ENCODE measurements around the gene UBASH3B. TPM values are rescaled to one million over a fixed set of nuclear protein-coding genes. Genes with fewer than 3 reads are reported as not detected.
"Not testable (repeated sequence)": the region's sequence is repeated elsewhere in the genome, so short reads cannot be mapped to it uniquely, and the experiment has no call there.

The UBASH3B gene
- total RNA-seq, 2 experiments from 2014 or later, result 66.6 to 75.0 TPM

DNA sequence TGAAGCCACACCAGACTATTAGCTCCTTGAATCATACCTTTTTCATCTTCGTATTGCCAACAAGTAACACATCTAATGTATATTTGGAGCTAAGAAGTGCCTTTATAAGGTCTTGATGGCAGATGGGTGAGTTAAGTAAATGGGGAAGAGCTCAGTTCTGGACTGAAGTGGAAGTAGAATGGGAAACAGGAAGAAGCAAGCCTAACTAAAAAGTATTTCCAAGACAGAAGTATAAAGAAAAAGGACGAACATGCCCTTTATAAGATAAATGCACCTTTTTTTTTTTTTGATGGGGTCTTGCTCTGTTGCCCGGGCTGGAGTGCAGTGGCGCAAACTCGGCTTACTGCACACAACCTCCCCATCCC, 197.3 kb downstream of the UBASH3B start:
- Mint-ChIP-seq H3K4me3 (peak overlapping the region; percentile 13), H3K9me3 (ENCODE audit: insufficient read depth) (no peaks in the 10 kb centered on the region), H3K27ac (peak overlapping the region; percentile 82), H3K27me3 (ENCODE audit: low read depth) (no peaks in the 10 kb centered on the region), H3K36me3 (ENCODE audit: low read depth) (peaks cover 31% of the 10 kb centered on the region), H3K4me1 (ENCODE audit: low read depth) (peaks cover 72% of the 10 kb centered on the region)
- ATAC-seq, result no peak
- ChIA-PET CTCF (interaction anchor here (0.9 to 15.0 kb wide), 37 partner anchors 8 to 275 kb away, joined by 3 to 469 read pairs (median 8); partner anchors contain the start of genes CRTAM, JHY and UBASH3B), POLR2A (interaction anchor here (0.9 to 4.1 kb wide), 11 partner anchors 9 to 220 kb away, joined by 3 to 43 read pairs (median 4); partner anchors contain the start of gene CRTAM)
- no peak for DNase-seq

- Mint-ChIP-seq H3K9me3 (ENCODE audit: insufficient read depth) (no peaks in the 10 kb centered on the region), H3K27ac (peak overlapping the region; percentile 44), H3K4me3 (no peak overlapping the region), H3K27me3 (ENCODE audit: low read depth) (no peaks in the 10 kb centered on the region), H3K36me3 (ENCODE audit: low read depth) (peaks cover 32% of the 10 kb centered on the region), H3K4me1 (ENCODE audit: low read depth) (peaks cover 67% of the 10 kb centered on the region)
- ChIA-PET CTCF (interaction anchor here (0.8 to 15.0 kb wide), 41 partner anchors 9 to 625 kb away, joined by 3 to 469 read pairs (median 7); partner anchors contain the start of genes CRTAM and UBASH3B), POLR2A (interaction anchor here (0.9 to 4.1 kb wide), 9 partner anchors 10 to 220 kb away, joined by 3 to 43 read pairs (median 5); partner anchors contain the start of gene CRTAM)
- ATAC-seq (no peak), DNase-seq (no peak)
Observed at GRCh38 chr11:122853261-122853660, 197.7 kb downstream of the UBASH3B start.

DNA sequence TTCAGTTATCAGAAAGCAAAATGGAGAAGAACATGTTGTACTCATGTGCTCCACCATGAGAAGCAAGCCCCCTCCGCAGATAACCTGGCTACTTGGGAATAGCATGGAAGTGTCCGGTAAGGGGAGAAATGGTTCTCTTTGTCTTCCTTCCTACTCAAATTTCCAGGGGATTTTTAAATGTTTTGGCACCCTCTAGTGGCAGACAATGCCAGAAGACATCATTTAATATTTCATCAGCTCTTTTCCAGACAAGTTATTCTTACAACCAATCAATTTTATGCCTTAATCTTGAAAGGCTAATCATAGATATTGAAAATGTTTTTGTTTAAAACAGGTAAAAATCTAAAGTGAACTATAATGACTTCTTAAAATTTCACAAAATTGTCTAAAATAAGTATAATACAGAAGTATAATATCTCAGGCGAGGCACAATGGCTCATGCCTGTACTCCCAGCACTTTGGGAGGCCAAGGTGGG, 198.5 kb downstream of the UBASH3B start:
- H3K4me3 Mint-ChIP-seq, result no peak overlapping the region
- no peaks in the 10 kb centered on the region for H3K27me3 Mint-ChIP-seq (ENCODE audit: low read depth)
- ChIA-PET CTCF (interaction anchor here (0.6 to 15.0 kb wide), 48 partner anchors 10 to 625 kb away, joined by 3 to 469 read pairs (median 6); partner anchors contain the start of genes CRTAM and UBASH3B), POLR2A (interaction anchor here (1.0 to 4.1 kb wide), 6 partner anchors 11 to 132 kb away, joined by 3 to 43 read pairs (median 4); partner anchors contain the start of gene CRTAM)
- ATAC-seq (no peak), DNase-seq (peak; percentile 75)
- peaks cover 34% of the 10 kb centered on the region for H3K36me3 Mint-ChIP-seq (ENCODE audit: low read depth)
- H3K27ac Mint-ChIP-seq, result no peak overlapping the region
- H3K9me3 Mint-ChIP-seq (ENCODE audit: insufficient read depth), result no peaks in the 10 kb centered on the region
- H3K4me1 Mint-ChIP-seq (ENCODE audit: low read depth), result peaks cover 60% of the 10 kb centered on the region

GRCh38 chr11:122861631-122862030, 206.1 kb downstream of the UBASH3B start:
- CTCF ChIA-PET, result interaction anchor here (1.1 to 15.0 kb wide), 5 partner anchors 8 to 207 kb away, joined by 3 to 469 read pairs (median 76); no protein-coding TSS in a partner anchor
- no peak for DNase-seq
- Mint-ChIP-seq H3K4me1 (ENCODE audit: low read depth) (peaks cover 7% of the 10 kb centered on the region), H3K27me3 (ENCODE audit: low read depth) (no peaks in the 10 kb centered on the region), H3K27ac (no peak overlapping the region), H3K4me3 (no peak overlapping the region), H3K36me3 (ENCODE audit: low read depth) (peaks cover 25% of the 10 kb centered on the region), H3K9me3 (ENCODE audit: insufficient read depth) (no peaks in the 10 kb centered on the region)
- POLR2A ChIA-PET, result no interaction called here
- ATAC-seq, result no peak

GRCh38 chr11:122862091-122862490, 206.6 kb downstream of the UBASH3B start:
- no peak overlapping the region for H3K4me3 Mint-ChIP-seq
- DNase-seq (no peak), ATAC-seq (no peak)
- no peak overlapping the region for H3K27ac Mint-ChIP-seq
- ChIA-PET POLR2A (no interaction called here), CTCF (interaction anchor here (0.9 to 15.0 kb wide), 7 partner anchors 9 to 207 kb away, joined by 3 to 469 read pairs (median 16); no protein-coding TSS in a partner anchor)
- peaks cover 2% of the 10 kb centered on the region for H3K4me1 Mint-ChIP-seq (ENCODE audit: low read depth)
- no peaks in the 10 kb centered on the region for H3K9me3 Mint-ChIP-seq (ENCODE audit: insufficient read depth)
- peaks cover 25% of the 10 kb centered on the region for H3K36me3 Mint-ChIP-seq (ENCODE audit: low read depth)
- no peaks in the 10 kb centered on the region for H3K27me3 Mint-ChIP-seq (ENCODE audit: low read depth)

GRCh38 chr11:122863154-122863553, 207.6 kb downstream of the UBASH3B start:
- POLR2A ChIA-PET, result interaction anchor here (1.3 kb wide), 1 partner anchor 11 kb away, joined by 4 read pairs; no protein-coding TSS in a partner anchor
- peaks cover 24% of the 10 kb centered on the region for H3K36me3 Mint-ChIP-seq (ENCODE audit: low read depth)
- H3K4me1 Mint-ChIP-seq (ENCODE audit: low read depth), result not testable (repeated sequence)

DNA sequence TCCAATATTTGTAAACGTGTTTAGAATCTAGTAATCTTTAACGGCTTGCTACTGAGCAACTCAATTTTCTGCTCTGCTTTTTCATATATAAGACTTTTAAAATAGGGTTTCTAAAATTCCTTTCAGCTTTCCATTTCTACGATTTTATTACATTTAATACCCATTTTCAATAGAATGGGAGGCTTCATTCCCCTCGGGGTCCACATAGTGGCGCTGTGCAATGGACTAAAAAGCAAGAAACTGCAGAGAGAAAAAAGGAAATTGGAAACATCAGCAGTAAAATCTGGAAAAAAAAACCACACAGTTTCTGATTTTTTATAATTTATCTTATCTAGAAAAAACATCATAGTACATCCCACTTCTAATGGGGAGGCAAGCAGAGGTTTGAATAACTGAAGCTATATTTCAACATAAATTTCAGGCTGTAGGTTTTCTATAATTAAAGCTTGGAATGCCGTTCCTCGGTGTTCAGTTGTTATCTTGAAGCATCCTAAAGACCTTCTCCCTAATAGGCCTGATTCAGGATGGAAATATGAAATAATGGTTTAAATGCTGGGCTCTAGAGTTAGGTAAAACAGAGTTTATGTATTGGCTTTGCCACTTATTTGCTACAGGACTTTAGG, 208.3 kb downstream of the UBASH3B start:
- Mint-ChIP-seq H3K9me3 (ENCODE audit: insufficient read depth) (no peaks in the 10 kb centered on the region), H3K36me3 (ENCODE audit: low read depth) (peaks cover 23% of the 10 kb centered on the region), H3K4me1 (ENCODE audit: low read depth) (no peaks in the 10 kb centered on the region), H3K27ac (no peak overlapping the region), H3K27me3 (ENCODE audit: low read depth) (no peaks in the 10 kb centered on the region), H3K4me3 (no peak overlapping the region)
- ATAC-seq (no peak), DNase-seq (peak; percentile 51)
- CTCF ChIA-PET, result interaction anchor here (0.6 to 15.0 kb wide), 35 partner anchors 9 to 229 kb away, joined by 3 to 469 read pairs (median 4); partner anchors contain the start of gene CRTAM
- POLR2A ChIA-PET, result interaction anchor here (1.3 kb wide), 1 partner anchor 11 kb away, joined by 4 read pairs; no protein-coding TSS in a partner anchor

More at GRCh38 chr11:122863154-122863553, 207.6 kb downstream of the UBASH3B start:
- H3K27ac Mint-ChIP-seq; ATAC-seq; H3K27me3 Mint-ChIP-seq (ENCODE audit: low read depth); DNase-seq; H3K9me3 Mint-ChIP-seq (ENCODE audit: insufficient read depth); H3K4me3 Mint-ChIP-seq: not testable (repeated sequence)
- CTCF ChIA-PET, result interaction anchor here (0.6 to 15.0 kb wide), 29 partner anchors 10 to 228 kb away, joined by 3 to 469 read pairs (median 5); partner anchors contain the start of gene CRTAM

Other genes starting within 250 kb of the UBASH3B start
- gene CRTAM, start 182.8 kb downstream of the UBASH3B start, total RNA-seq, result 1 to 10 TPM; 8.0 TPM
- 1 to 10 TPM; 1.5 to 1.6 TPM for gene JHY, start 227.0 kb downstream of the UBASH3B start, total RNA-seq

All from activated CD8-positive, alpha-beta T cell treated with anti-CD3 and anti-CD28 coated beads, Interleukin-2, amount 10 ng/mL, durations not matched to agents 7 days and 5 days (primary cell).